HCT116 (cell line): ENCODE results near the gene MORN1. TPM values are rescaled to one million over a fixed set of nuclear protein-coding genes. Genes with fewer than 3 reads are reported as not detected.

Experiments
- ATAC-seq: fragments of 200-7000 bp; cut with Tn5 transposase; 2 replicates; pipeline ENCODE4 v1.9.1; 2020; ENCODE audit warnings: mild to moderate bottlenecking, moderate library complexity
- BruUV-seq: library from RNA; stranded (reverse); fragments of 400-500 nt; replicated peaks from 2 replicates; lab custom pipeline; 2021; lab: Mats Ljungman, UMichigan
- CTCF ChIA-PET: fragments of 300-600 bp; sonication (Branson Sonifier 250); formaldehyde crosslinking; loops from one replicate; lab custom pipeline; 2021; ENCODE audit warnings: antibody characterized with exemption; lab: Charles Lee
- POLR2A ChIA-PET: fragments of 300-600, 350-600 bp; sonication (Branson Sonifier 250); formaldehyde crosslinking; loops from one replicate; lab custom pipeline; 2021; ENCODE audit warnings: antibody characterized with exemption; lab: Charles Lee
- RAD21 ChIA-PET, 2 experiments: fragments of 300-600 bp; sonication (Branson Sonifier 250); formaldehyde crosslinking; loops; one replicate each; lab custom pipeline; 2023; ENCODE audit warnings: low total read pairs in 2 of 2; ENCODE audit not compliant: uncharacterized antibody in 2 of 2, unreplicated experiment in 2 of 2, low non-redundant PET in 1 of 2; lab: Charles Lee
- DNase-seq: peaks from one replicate; pipeline ENCODE4 v3.0.0-alpha.2; 2010; ENCODE audit warnings: low read depth, low spot score
- H2AFZ ChIP-seq: fragments of 200-600 bp; shearing (Covaris generic), sonication (generic); 2 replicates; pipeline ENCODE4 v1.6.1; 2017; ENCODE audit warnings: low read depth, mixed run types, mixed read lengths, antibody characterized with exemption, low read length; ENCODE audit not compliant: poor library complexity, severe bottlenecking
- H3K27ac ChIP-seq: 2 replicates; pipeline ENCODE4 v1.5.1; 2012; ENCODE audit warnings: low read depth, low read length
- H3K27me3 ChIP-seq: fragments of 200-600 bp; sonication (generic); 2 replicates; pipeline ENCODE4 v1.6.1; 2016; ENCODE audit warnings: mixed run types, low read length, mixed read lengths; ENCODE audit not compliant: insufficient read depth
- H3K36me3 ChIP-seq, 2 experiments: fragments of 200-500 bp in 1 of 2; fragments of 200-600 bp in 1 of 2; sonication (Bioruptor generic) in 1 of 2; sonication (generic) in 1 of 2; 2 replicates each; pipeline versions ENCODE4 v1.5.1 to v1.6.1; 2014 to 2016; ENCODE audit warnings: low read length in 2 of 2, inconsistent platforms in 1 of 2, mixed read lengths in 1 of 2, mixed run types in 1 of 2; ENCODE audit not compliant: insufficient read depth in 2 of 2, control insufficient read depth in 1 of 2
- H3K4me1 ChIP-seq, 2 experiments: fragments of 200-600 bp in 1 of 2; sonication (generic) in 1 of 2; 2 replicates each; pipeline versions ENCODE4 v1.5.1 to v1.6.1; 2012 to 2017; ENCODE audit warnings: low read length in 2 of 2, inconsistent platforms in 1 of 2, mild to moderate bottlenecking in 1 of 2, mixed read lengths in 1 of 2, mixed run types in 1 of 2, moderate library complexity in 1 of 2; ENCODE audit not compliant: insufficient read depth in 2 of 2, control insufficient read depth in 1 of 2
- H3K4me2 ChIP-seq: fragments of 200-600 bp; sonication (generic); 2 replicates; pipeline ENCODE4 v1.6.1; 2017; ENCODE audit warnings: mixed run types, low read length, mixed read lengths
- H3K4me3 ChIP-seq, 2 experiments: fragments of 200-600 bp in 1 of 2; sonication (generic) in 1 of 2; replicated peaks in 1 of 2; 2 replicates each; pipeline ENCODE4 v1.5.1; 2011 to 2016; ENCODE audit warnings: low read length in 2 of 2, control low read depth in 1 of 2, low read depth in 1 of 2, mild to moderate bottlenecking in 1 of 2, mixed read lengths in 1 of 2, mixed run types in 1 of 2
- H3K79me2 ChIP-seq: fragments of 200-600 bp; sonication (generic); 2 replicates; pipeline ENCODE4 v1.6.1; 2017; ENCODE audit warnings: mild to moderate bottlenecking, mixed run types, low read length, moderate library complexity, mixed read lengths; ENCODE audit not compliant: insufficient read depth
- H3K9ac ChIP-seq: fragments of 200-600 bp; sonication (generic); 2 replicates; pipeline ENCODE4 v1.6.1; 2016; ENCODE audit warnings: low read length, mixed read lengths
- H3K9me2 ChIP-seq: fragments of 200-600 bp; sonication (generic), shearing (Covaris generic); 2 replicates; pipeline ENCODE4 v1.6.1; 2017; ENCODE audit warnings: mixed run types, mild to moderate bottlenecking, moderate library complexity; ENCODE audit not compliant: insufficient read depth
- H3K9me3 ChIP-seq, 2 experiments: fragments of 200-500 bp in 1 of 2; fragments of 200-600 bp in 1 of 2; sonication (Bioruptor generic) in 1 of 2; sonication (generic) in 1 of 2; 2 replicates each; pipeline ENCODE4 v1.6.1; 2014 to 2017; ENCODE audit warnings: low read length in 2 of 2, mixed read lengths in 2 of 2, inconsistent platforms in 1 of 2, low read depth in 1 of 2, mild to moderate bottlenecking in 1 of 2, mixed run types in 1 of 2, moderate library complexity in 1 of 2; ENCODE audit not compliant: control insufficient read depth in 1 of 2, insufficient read depth in 1 of 2
- H4K20me1 ChIP-seq: fragments of 200-600 bp; sonication (generic), shearing (Covaris generic); 2 replicates; pipeline ENCODE4 v1.6.1; 2017; ENCODE audit warnings: mixed run types, mild to moderate bottlenecking, moderate library complexity; ENCODE audit not compliant: insufficient read depth
- CBX3 ChIP-seq: IDR thresholded peaks from 2 replicates; pipeline ENCODE4 v1.6.1; 2012; ENCODE audit warnings: low read depth
- CEBPB ChIP-seq: IDR thresholded peaks from 2 replicates; pipeline ENCODE4 v1.6.1; 2012; ENCODE audit warnings: low read depth
- CTCF ChIP-seq, 3 experiments: fragments of 200-600 bp in 1 of 3; sonication (generic) in 1 of 3; IDR thresholded peaks in 2 of 3; conservative IDR thresholded peaks in 1 of 3; 2 replicates each; pipeline ENCODE4 v1.5.1; 2012 to 2017; ENCODE audit warnings: low read depth in 2 of 3, low read length in 2 of 3, antibody characterized with exemption in 1 of 3, borderline replicate concordance in 1 of 3, control low read depth in 1 of 3, mild to moderate bottlenecking in 1 of 3, mixed read lengths in 1 of 3, mixed run types in 1 of 3, moderate library complexity in 1 of 3; ENCODE audit not compliant: insufficient read depth in 1 of 3
- EGR1 ChIP-seq: IDR thresholded peaks from 2 replicates; pipeline ENCODE4 v1.6.1; 2012; ENCODE audit warnings: low read depth
- EZH2 ChIP-seq: fragments of 200-600 bp; sonication (generic); IDR thresholded peaks from 2 replicates; pipeline ENCODE4 v1.6.1; 2017; ENCODE audit warnings: antibody characterized with exemption, mixed run types
- EZH2phosphoT487 ChIP-seq: fragments of 200-600 bp; IDR thresholded peaks from 2 replicates; pipeline ENCODE4 v1.6.1; 2018; ENCODE audit warnings: antibody characterized with exemption, borderline replicate concordance
- FOSL1 ChIP-seq: IDR thresholded peaks from 2 replicates; pipeline ENCODE4 v1.6.1; 2012; ENCODE audit warnings: low read depth
- POLR2AphosphoS5 ChIP-seq: IDR thresholded peaks from 2 replicates; pipeline ENCODE4 v1.6.1; 2011; ENCODE audit warnings: mild to moderate bottlenecking, low read depth, low read length, moderate library complexity
- RAD21 ChIP-seq: IDR thresholded peaks from 2 replicates; pipeline ENCODE4 v1.6.1; 2012; ENCODE audit warnings: low read depth, mild to moderate bottlenecking
- SIN3A ChIP-seq: IDR thresholded peaks from 2 replicates; pipeline ENCODE4 v1.6.1; 2012; ENCODE audit warnings: low read depth
- SRF ChIP-seq: IDR thresholded peaks from 2 replicates; pipeline ENCODE4 v1.6.1; 2012; ENCODE audit warnings: low read depth
- TCF7L2 ChIP-seq: IDR thresholded peaks from 2 replicates; pipeline ENCODE4 v1.7.0; 2011; ENCODE audit warnings: borderline replicate concordance, inconsistent platforms; ENCODE audit not compliant: insufficient read depth, insufficient read length; ENCODE audit errors: extremely low read depth
- ZFX ChIP-seq: fragments of 450-650 bp; IDR thresholded peaks from 2 replicates; pipeline ENCODE4 v1.6.1; 2017
- intact Hi-C: fragments of 100-400 bp; cut with micrococcal nuclease; formaldehyde crosslinking; loops from 2 replicates; pipeline ENCODE4 v1.10.0; 2022
- total RNA-seq: library from RNA; stranded (reverse); gene quantifications from one replicate; pipeline ENCODE4 v1.2.1, GENCODE V29; 2021; ENCODE audit not compliant: unreplicated experiment

The MORN1 gene
- total RNA-seq, 1 experiment from 2014 or later: 21.4 TPM

- CTCF ChIA-PET: no interaction called here
- Histone ChIP-seq H3K27ac (no peak overlapping the region; the same call in 1 of the 2 replicates), H3K4me1 (no peaks in the 10 kb centered on the region), H3K79me2 (peaks cover 34% of the 10 kb centered on the region; the same call in 1 of the 2 replicates), H2AFZ (no peak overlapping the region)
- ATAC-seq: no peak
- TF ChIP-seq EZH2: no peak
- TF ChIP-seq TCF7L2: no peak
- TF ChIP-seq FOSL1: no peak
- TF ChIP-seq CBX3: no peak
- TF ChIP-seq EGR1: no peak
- TF ChIP-seq EZH2phosphoT487: no peak
- no peak for TF ChIP-seq CEBPB
- TF ChIP-seq RAD21: no peak
- TF ChIP-seq SIN3A: no peak
- TF ChIP-seq, all 23 proteins: peak for 0
- BruUV-seq: no TSS peak
- H3K4me2 ChIP-seq: no peak overlapping the region
- ChIA-PET POLR2A (no interaction called here), RAD21 (no interaction called here)
- no peak overlapping the region for H3K9ac ChIP-seq
- intact Hi-C loops: no loop called here
- DNase-seq: no peak
- no peaks in the 10 kb centered on the region for H3K9me3 ChIP-seq
- H3K4me3 ChIP-seq: no peak overlapping the region
- no peaks in the 10 kb centered on the region for H3K9me2 ChIP-seq
- no peaks in the 10 kb centered on the region for H3K27me3 ChIP-seq
- peaks cover 32 to 36% of the 10 kb centered on the region in 2 experiments for H3K36me3 ChIP-seq
- no peaks in the 10 kb centered on the region for H4K20me1 ChIP-seq
Measured at GRCh38 chr1:2402420-2402819, 11.1 kb upstream of the MORN1 start.

- Histone ChIP-seq H3K36me3 (peaks cover 38 to 41% of the 10 kb centered on the region in 2 experiments), H3K4me2 (no peak overlapping the region), H3K9me3 (no peaks in the 10 kb centered on the region), H3K27ac (no peak overlapping the region), H2AFZ (no peak overlapping the region), H3K9me2 (no peaks in the 10 kb centered on the region), H4K20me1 (no peaks in the 10 kb centered on the region), H3K79me2 (peaks cover 39% of the 10 kb centered on the region; the same call in 1 of the 2 replicates), H3K4me1 (no peaks in the 10 kb centered on the region), H3K27me3 (no peaks in the 10 kb centered on the region), H3K4me3 (no peak overlapping the region), H3K9ac (no peak overlapping the region)
- POLR2A ChIA-PET: no interaction called here
- CTCF ChIA-PET: no interaction called here
- BruUV-seq: no TSS peak
- RAD21 ChIA-PET: no interaction called here
- no peak for DNase-seq
- intact Hi-C loops: no loop called here
- TF ChIP-seq SRF (no peak), CBX3 (no peak), CTCF (IDR thresholded peaks at IDR 0.05 in 2 of 3, conservative IDR thresholded peaks at IDR 0.05 in 1 of 3; ENCODE audit: borderline replicate concordance in 1 of 3, insufficient read depth in 1 of 3, low read depth in 2 of 3, low read length in 2 of 3) (no peak), POLR2AphosphoS5 (no peak), SIN3A (no peak), ZFX (no peak)
- 0 out of 2 replicates have a peak, but pooled peaks have one; percentile 13 for ATAC-seq
Measured at GRCh38 chr1:2400950-2401649, 9.7 kb upstream of the MORN1 start.
